Esophagus muscularis mucosa (tissue), 4 donors: ENCODE measurements around the gene TMEM109. TPM values are rescaled to one million over a fixed set of nuclear protein-coding genes. Genes with fewer than 3 reads are reported as not detected.
A peak's percentile ranks its signal among the peaks of the same experiment; 100 is the strongest.

Experiments
- DNase-seq: peaks from one replicate; pipeline ENCODE4 v3.0.0-alpha.2; 2017; ENCODE audit errors: extremely low spot score
- H3K27ac ChIP-seq, 4 donors: fragments of 200-600 bp; sonication (generic); replicated peaks in 1 of 4; 1 replicate in 3 of 4; 2 replicates in 1 of 4; pipeline ENCODE4 v1.5.1; 2016 to 2019; ENCODE audit warnings: mild to moderate bottlenecking in 1 of 4
- H3K27me3 ChIP-seq, 4 donors: fragments of 200-600 bp; sonication (generic); one replicate each; pipeline versions ENCODE4 v1.5.1 to v1.6.0; 2016 to 2019
- H3K36me3 ChIP-seq, 4 donors: fragments of 200-600 bp; sonication (generic); one replicate each; pipeline ENCODE4 v1.5.1; 2016 to 2019
- H3K4me1 ChIP-seq, 4 donors: fragments of 200-600 bp; sonication (generic); one replicate each; pipeline ENCODE4 v1.5.1; 2016 to 2019
- H3K4me3 ChIP-seq, 4 donors: fragments of 200-600 bp; sonication (generic); 1 replicate in 2 of 4; 2 replicates in 2 of 4; pipeline ENCODE4 v1.5.1; 2016 to 2019; ENCODE audit warnings: mild to moderate bottlenecking in 4 of 4, moderate library complexity in 1 of 4
- H3K9me3 ChIP-seq, 4 donors: fragments of 200-600 bp; sonication (generic); 1 replicate in 3 of 4; 2 replicates in 1 of 4; pipeline ENCODE4 v1.5.1; 2016 to 2019
- EP300 ChIP-seq: sonication (generic); formaldehyde crosslinking; IDR thresholded peaks from one replicate; pipeline ENCODE4 v1.6.1; 2017; ENCODE audit warnings: antibody characterized with exemption
- POLR2A ChIP-seq: fragments of 450-650 bp; IDR thresholded peaks from one replicate; pipeline ENCODE4 v1.6.1; 2017; ENCODE audit warnings: antibody characterized with exemption, moderate library complexity, mild to moderate bottlenecking, low read depth
- POLR2AphosphoS5 ChIP-seq, 2 donors: sonication (generic); formaldehyde crosslinking; IDR thresholded peaks; one replicate each; pipeline ENCODE4 v1.6.1; 2017; ENCODE audit warnings: antibody characterized with exemption in 2 of 2
- WGBS: methylation state at CpG from one replicate; pipeline ENCODE4 v1.1.5; 2018; 5-methylcytosine and 5-hydroxymethylcytosine counted together
- intact Hi-C: fragments of 100-400 bp; cut with DNase I; formaldehyde crosslinking; loops from one replicate; pipeline ENCODE4 v1.15.1; 2023
- total RNA-seq, 4 donors: library from RNA; depleted of rRNA; stranded (reverse); fragments of >200 nt; gene quantifications; one replicate each; pipeline versions ENCODE4 v1.1.0 to v1.2.1, GENCODE V29; 2016
- TF ChIP-seq, protein P1 (sequence below), 3 experiments: fragments of 200-600 bp in 2 of 3; fragments of 450-650 bp in 1 of 3; sonication (generic) in 2 of 3; IDR thresholded peaks; one replicate each; pipeline ENCODE4 v1.5.1; 2017 to 2019; ENCODE audit warnings: antibody characterized with exemption in 3 of 3, mild to moderate bottlenecking in 2 of 3, moderate library complexity in 1 of 3

TMEM109 gene
- total RNA-seq, 4 donors from 2014 or later: 106 to 186 (median 138) TPM

DNA sequence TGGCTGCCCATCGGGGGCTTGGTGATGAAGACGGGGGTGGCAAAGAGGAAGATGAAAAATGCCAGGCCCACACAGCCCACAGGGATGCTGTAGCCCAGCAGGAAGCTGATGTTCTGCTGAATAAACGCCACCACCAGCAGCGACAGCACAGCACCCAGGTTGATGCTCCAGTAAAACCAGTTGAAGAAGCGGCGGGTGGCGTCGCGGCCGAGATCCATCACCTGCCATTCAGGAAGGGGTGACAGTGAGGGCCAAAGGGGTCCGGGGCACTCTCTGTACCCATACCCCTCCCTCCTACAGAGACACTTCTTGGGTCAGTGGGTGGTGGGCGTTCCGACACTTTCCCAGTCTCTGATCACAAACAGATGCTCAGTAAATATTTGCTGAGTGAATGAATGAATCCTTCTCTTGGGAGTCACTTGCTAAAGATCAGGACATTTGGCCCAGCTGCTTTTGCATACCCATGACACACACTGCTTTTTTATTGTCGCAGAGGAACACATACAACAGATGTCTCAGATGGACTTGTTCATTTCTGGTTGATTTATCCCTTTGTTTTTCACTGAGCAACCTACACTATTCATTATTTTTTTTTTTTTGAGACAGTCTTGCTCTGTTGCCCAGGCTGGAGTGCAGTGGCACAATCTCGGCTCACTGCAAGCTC, 32.8 kb downstream of the TMEM109 start:
- TF ChIP-seq, protein P1, sequence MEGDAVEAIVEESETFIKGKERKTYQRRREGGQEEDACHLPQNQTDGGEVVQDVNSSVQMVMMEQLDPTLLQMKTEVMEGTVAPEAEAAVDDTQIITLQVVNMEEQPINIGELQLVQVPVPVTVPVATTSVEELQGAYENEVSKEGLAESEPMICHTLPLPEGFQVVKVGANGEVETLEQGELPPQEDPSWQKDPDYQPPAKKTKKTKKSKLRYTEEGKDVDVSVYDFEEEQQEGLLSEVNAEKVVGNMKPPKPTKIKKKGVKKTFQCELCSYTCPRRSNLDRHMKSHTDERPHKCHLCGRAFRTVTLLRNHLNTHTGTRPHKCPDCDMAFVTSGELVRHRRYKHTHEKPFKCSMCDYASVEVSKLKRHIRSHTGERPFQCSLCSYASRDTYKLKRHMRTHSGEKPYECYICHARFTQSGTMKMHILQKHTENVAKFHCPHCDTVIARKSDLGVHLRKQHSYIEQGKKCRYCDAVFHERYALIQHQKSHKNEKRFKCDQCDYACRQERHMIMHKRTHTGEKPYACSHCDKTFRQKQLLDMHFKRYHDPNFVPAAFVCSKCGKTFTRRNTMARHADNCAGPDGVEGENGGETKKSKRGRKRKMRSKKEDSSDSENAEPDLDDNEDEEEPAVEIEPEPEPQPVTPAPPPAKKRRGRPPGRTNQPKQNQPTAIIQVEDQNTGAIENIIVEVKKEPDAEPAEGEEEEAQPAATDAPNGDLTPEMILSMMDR (IDR thresholded peaks at IDR 0.05): no peak
- TF ChIP-seq POLR2A (no peak), EP300 (no peak), POLR2AphosphoS5 (IDR thresholded peaks at IDR 0.05) (no peak)
- no peaks in the 10 kb centered on the region for H3K9me3 ChIP-seq
- no peaks in the 10 kb centered on the region for H3K27me3 ChIP-seq
- no peak for DNase-seq
- intact Hi-C loops: no loop called here
- WGBS: 72% methylated on average over 14 of the region's 15 CpGs
- peaks cover 11 to 64% (median 37%) of the 10 kb centered on the region in 4 donors for H3K4me1 ChIP-seq
- H3K36me3 ChIP-seq: peaks cover 5 to 48% (median 41%) of the 10 kb centered on the region in 4 donors
- H3K27ac ChIP-seq: no peak overlapping the region
- no peak overlapping the region for H3K4me3 ChIP-seq

DNA sequence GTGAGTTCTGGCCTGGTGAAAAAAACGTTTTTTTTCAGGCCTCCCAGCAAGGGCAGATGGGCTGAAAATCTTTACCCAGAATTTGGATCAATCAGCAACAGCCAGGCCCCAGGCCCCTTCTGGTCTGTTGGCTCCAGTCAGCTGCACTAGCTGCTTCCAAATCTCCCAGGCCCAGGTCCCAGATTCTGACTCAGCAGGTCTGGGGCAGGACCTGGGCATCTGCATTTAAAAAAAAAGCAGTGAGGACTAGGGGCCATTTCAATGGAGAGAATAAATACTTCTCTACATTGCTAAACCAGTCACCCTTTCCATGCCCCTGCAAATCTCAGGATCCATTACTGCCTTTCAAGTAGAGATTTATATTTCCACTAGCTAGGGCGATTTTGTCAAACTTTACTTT, 33.7 kb downstream of the TMEM109 start:
- no peak for DNase-seq
- H3K9me3 ChIP-seq: no peaks in the 10 kb centered on the region
- no peak overlapping the region for H3K4me3 ChIP-seq
- H3K4me1 ChIP-seq: peaks cover 9 to 73% (median 44%) of the 10 kb centered on the region in 4 donors
- 49% methylated on average over 2 of the region's 2 CpGs for WGBS
- H3K27me3 ChIP-seq: no peaks in the 10 kb centered on the region
- H3K36me3 ChIP-seq: peaks cover 0 to 39% (median 32%) of the 10 kb centered on the region in 4 donors
- no peak overlapping the region for H3K27ac ChIP-seq
- TF ChIP-seq, protein P1 (IDR thresholded peaks at IDR 0.05): no peak
- no peak for TF ChIP-seq POLR2A
- no peak for TF ChIP-seq EP300
- no peak for TF ChIP-seq POLR2AphosphoS5 (IDR thresholded peaks at IDR 0.05)
- intact Hi-C loops: no loop called here

DNA sequence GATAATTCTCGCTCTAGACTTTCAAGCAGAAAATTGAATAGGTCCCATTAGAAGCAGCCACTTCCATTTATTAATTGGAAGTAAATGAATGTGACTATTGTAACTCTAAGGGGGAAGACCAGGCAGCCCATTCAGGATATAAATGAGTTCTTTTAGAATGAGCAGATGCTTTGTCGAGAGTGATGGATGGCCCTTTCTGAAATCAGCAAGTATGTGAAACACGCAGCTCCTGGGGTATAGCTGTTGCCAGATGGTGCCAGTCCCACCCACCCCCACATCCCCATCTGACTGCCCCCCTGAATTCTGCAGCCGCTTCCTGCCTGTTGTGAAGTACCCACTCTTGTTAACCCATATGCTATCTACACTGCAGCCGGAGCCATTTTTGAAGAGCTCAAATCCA, 34.3 kb downstream of the TMEM109 start:
- intact Hi-C loops: no loop called here
- DNase-seq: no peak
- H3K4me1 ChIP-seq: peaks cover 11 to 73% (median 48%) of the 10 kb centered on the region in 4 donors
- no peaks in the 10 kb centered on the region for H3K27me3 ChIP-seq
- 75% methylated on average over 5 of the region's 5 CpGs for WGBS
- peaks cover 0 to 33% (median 28%) of the 10 kb centered on the region in 4 donors for H3K36me3 ChIP-seq
- TF ChIP-seq, protein P1 (IDR thresholded peaks at IDR 0.05): no peak
- TF ChIP-seq POLR2AphosphoS5 (IDR thresholded peaks at IDR 0.05) (no peak), EP300 (no peak)
- no peak overlapping the region for H3K4me3 ChIP-seq
- peak overlapping the region; percentile 8 to 42 (median 20) for H3K27ac ChIP-seq
- H3K9me3 ChIP-seq: no peaks in the 10 kb centered on the region

DNA sequence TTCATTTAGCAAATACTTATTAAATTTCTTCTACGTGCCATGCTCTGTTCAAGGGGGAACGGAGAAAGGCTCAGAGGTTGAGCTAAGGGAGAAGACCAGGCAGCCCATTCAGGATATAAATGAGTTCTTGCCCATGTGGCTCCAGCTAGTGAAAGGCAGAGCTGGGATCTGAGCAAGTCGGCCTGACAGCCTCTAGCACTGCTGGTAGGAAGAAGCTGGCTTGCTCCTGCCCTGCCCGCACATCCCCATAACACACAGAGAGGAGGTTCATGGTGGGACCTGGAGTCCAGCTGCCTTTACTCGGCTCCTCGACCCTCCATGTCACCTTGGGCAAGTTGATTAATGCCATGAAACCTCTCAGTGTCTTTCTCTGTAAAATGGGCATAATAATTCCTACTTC, 36.1 kb downstream of the TMEM109 start:
- H3K27ac ChIP-seq: peak overlapping the region; percentile 82 to 86 (median 85)
- H3K9me3 ChIP-seq: no peaks in the 10 kb centered on the region
- intact Hi-C loops: no loop called here
- H3K4me3 ChIP-seq: peak overlapping the region; percentile 57 to 66 (median 59)
- TF ChIP-seq, protein P1 (IDR thresholded peaks at IDR 0.05): no peak
- no peak for TF ChIP-seq POLR2A
- no peak for TF ChIP-seq POLR2AphosphoS5 (IDR thresholded peaks at IDR 0.05)
- TF ChIP-seq EP300: no peak
- peaks cover 11 to 67% (median 49%) of the 10 kb centered on the region in 4 donors for H3K4me1 ChIP-seq
- H3K27me3 ChIP-seq: no peaks in the 10 kb centered on the region
- WGBS: 67% methylated on average over 6 of the region's 6 CpGs
- no peak for DNase-seq
- peaks cover 0 to 25% (median 16%) of the 10 kb centered on the region in 4 donors for H3K36me3 ChIP-seq
